H1 (cell line): ENCODE data around the gene ZNF177. TPM values are rescaled to one million over a fixed set of nuclear protein-coding genes. Genes with fewer than 3 reads are reported as not detected.
A peak's percentile ranks its signal among the peaks of the same experiment; 100 is the strongest.

Source experiments
- BACH1 ChIP-seq: IDR thresholded peaks from 2 replicates; pipeline ENCODE4 v1.6.1; 2012; ENCODE audit warnings: low read length, improper control_type of control experiment
- CBX8 ChIP-seq: fragments of 300-800, 300-1000 bp; sonication (generic); IDR thresholded peaks from 2 replicates; pipeline ENCODE4 v1.7.1; 2016; ENCODE audit warnings: low read depth, low read length, borderline replicate concordance
- CHD1 ChIP-seq: IDR thresholded peaks from 2 replicates; pipeline ENCODE4 v1.6.1; 2012; ENCODE audit warnings: low read depth, low read length, improper control_type of control experiment
- CHD2 ChIP-seq: IDR thresholded peaks from 2 replicates; pipeline ENCODE4 v1.6.1; 2012; ENCODE audit warnings: low read length, improper control_type of control experiment
- EP300 ChIP-seq, 2 experiments: IDR thresholded peaks; 1 replicate in 1 of 2; 2 replicates in 1 of 2; pipeline ENCODE4 v1.6.1; 2011 to 2012; ENCODE audit warnings: low read depth in 2 of 2, low read length in 2 of 2, mild to moderate bottlenecking in 2 of 2, borderline replicate concordance in 1 of 2, inconsistent platforms in 1 of 2, moderate library complexity in 1 of 2
- JUN ChIP-seq: IDR thresholded peaks from 2 replicates; pipeline ENCODE4 v1.6.1; 2011; ENCODE audit warnings: low read depth, mild to moderate bottlenecking, improper control_type of control experiment, low read length
- MAFK ChIP-seq: IDR thresholded peaks from 2 replicates; pipeline ENCODE4 v1.6.1; 2012; ENCODE audit warnings: low read depth, mild to moderate bottlenecking, improper control_type of control experiment, low read length
- NANOG ChIP-seq: IDR thresholded peaks from 2 replicates; pipeline ENCODE4 v1.6.1; 2011; ENCODE audit warnings: low read length, low read depth, mild to moderate bottlenecking, inconsistent platforms; ENCODE audit not compliant: insufficient read depth, poor library complexity, severe bottlenecking
- PHF8 ChIP-seq: fragments of 200-600 bp; sonication (generic); conservative IDR thresholded peaks from 2 replicates; pipeline ENCODE4 v1.7.1; 2012; ENCODE audit warnings: low read depth, mild to moderate bottlenecking, inconsistent platforms, low read length, moderate library complexity
- POU5F1 ChIP-seq: IDR thresholded peaks from 2 replicates; pipeline ENCODE4 v1.6.1; 2011; ENCODE audit warnings: low read depth, mild to moderate bottlenecking, low read length, moderate library complexity
- RBBP5 ChIP-seq: IDR thresholded peaks from 2 replicates; pipeline ENCODE4 v1.7.1; 2012; ENCODE audit warnings: low read depth, mild to moderate bottlenecking, inconsistent platforms, low read length, moderate library complexity, borderline replicate concordance
- RNF2 ChIP-seq: fragments of 200-900, 300-1000 bp; sonication (generic); IDR thresholded peaks from 2 replicates; pipeline ENCODE4 v1.7.1; 2016; ENCODE audit warnings: borderline replicate concordance, low read depth, mild to moderate bottlenecking, antibody characterized with exemption, low read length; ENCODE audit not compliant: poor library complexity, severe bottlenecking; ENCODE audit errors: missing control alignments
- SAP30 ChIP-seq: fragments of 300-600 bp; sonication (generic); IDR thresholded peaks from 2 replicates; pipeline ENCODE4 v1.7.1; 2012; ENCODE audit warnings: low read length, moderate library complexity, mild to moderate bottlenecking, inconsistent platforms; ENCODE audit not compliant: insufficient read depth, insufficient replicate concordance
- SIN3A ChIP-seq, 2 experiments: IDR thresholded peaks in 1 of 2; conservative IDR thresholded peaks in 1 of 2; 2 replicates each; pipeline ENCODE4 v1.6.1; 2011 to 2012; ENCODE audit warnings: low read length in 2 of 2, improper control_type of control experiment in 1 of 2, low read depth in 1 of 2, mild to moderate bottlenecking in 1 of 2
- SIX5 ChIP-seq: IDR thresholded peaks from 2 replicates; pipeline ENCODE4 v1.6.1; 2011; ENCODE audit warnings: mild to moderate bottlenecking, low read depth, low read length
- SP1 ChIP-seq: IDR thresholded peaks from 2 replicates; pipeline ENCODE4 v1.6.1; 2011; ENCODE audit warnings: low read depth, low read length
- TAF1 ChIP-seq: IDR thresholded peaks from 2 replicates; pipeline ENCODE4 v1.6.1; 2011; ENCODE audit warnings: mild to moderate bottlenecking, low read depth, low read length
- TCF12 ChIP-seq: IDR thresholded peaks from 2 replicates; pipeline ENCODE4 v1.6.1; 2011; ENCODE audit warnings: low read depth, mild to moderate bottlenecking, low read length
- TEAD4 ChIP-seq: IDR thresholded peaks from 2 replicates; pipeline ENCODE4 v1.6.1; 2012; ENCODE audit warnings: low read depth, low read length, inconsistent platforms, mixed read lengths
- polyA plus RNA-seq, 7 experiments: library from polyadenylated mRNA; depleted of rRNA in 3 of 7; stranded (reverse) in 5 of 7; unstranded in 2 of 7; fragments of >200 nt in 5 of 7; fragments of 200-250 nt in 2 of 7; gene quantifications; 1 replicate in 5 of 7; 2 replicates in 1 of 7; 4 replicates in 1 of 7; pipeline versions ENCODE4 v1.2.1 to v1.2.3, GENCODE V29; 2011 to 2013; ENCODE audit warnings: missing spikeins in 2 of 7, mixed read lengths in 2 of 7
- total RNA-seq: library from RNA; stranded (reverse); fragmentation: NEBNext Ultra II Directional; extraction: Animal tissue kit (Norgen Biotek cat#: 25700); gene quantifications from 2 replicates; pipeline ENCODE4 v1.2.1, GENCODE V29; 2021
- TF ChIP-seq, protein P1 (sequence below): IDR thresholded peaks from 2 replicates; pipeline ENCODE4 v1.6.1; 2012; ENCODE audit warnings: low read length, inconsistent platforms
- TF ChIP-seq, protein P2 (sequence below): IDR thresholded peaks from 2 replicates; pipeline ENCODE4 v1.6.1; 2011; ENCODE audit warnings: low read length, improper control_type of control experiment

ZNF177 gene
- total and polyA plus RNA-seq, 2 of the 8 experiments (the other 6 are each of a cell fraction or from before 2014, with no cell fraction given) = 3.1 to 5.9 TPM

DNA sequence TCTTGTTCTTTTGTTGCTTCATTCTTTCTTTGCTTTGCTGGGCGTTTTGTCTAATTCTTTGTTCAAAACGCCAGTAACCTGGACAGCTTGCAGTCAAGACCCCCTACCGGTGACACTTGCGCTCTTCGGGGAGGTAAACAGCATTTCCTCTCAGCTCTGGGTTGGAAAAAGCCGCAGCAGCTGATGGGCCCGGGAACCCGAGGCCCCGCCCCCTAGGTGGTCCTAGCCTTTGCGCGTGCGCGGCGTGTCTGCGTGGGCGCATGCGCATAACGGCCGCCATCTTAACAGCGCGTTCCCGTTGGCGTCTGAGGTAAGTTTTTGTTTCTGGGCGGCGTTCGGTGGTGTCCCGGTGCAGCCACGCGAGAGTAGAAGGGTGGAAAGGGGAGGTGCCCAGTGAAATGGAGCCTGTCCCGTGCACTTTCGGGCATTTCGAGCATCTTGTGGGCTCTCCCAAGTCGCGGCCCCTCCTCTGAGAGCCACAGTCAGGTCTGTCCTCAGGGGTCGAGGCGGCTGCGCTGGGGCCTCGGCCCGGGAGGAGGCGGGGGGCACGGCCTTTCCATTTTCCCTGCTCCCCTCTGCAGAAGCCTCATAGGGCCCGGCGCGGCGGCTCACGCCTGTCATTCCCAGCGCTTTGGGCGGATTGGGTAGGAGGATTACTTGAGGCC, 38.8 kb upstream of the ZNF177 start, which contains the start of gene ZNF559 (continued):
- peak in 1 of 2 experiments; percentile 67; a peak in 2 of 4 replicates for TF ChIP-seq SIN3A (conservative IDR thresholded peaks at IDR 0.05 in 1 of 2, IDR thresholded peaks at IDR 0.05 in 1 of 2; ENCODE audit: low read depth in 1 of 2, low read length in 2 of 2)
- no peak for TF ChIP-seq CHD1
- no peak for TF ChIP-seq EP300 (IDR thresholded peaks at IDR 0.05; ENCODE audit: borderline replicate concordance in 1 of 2, low read depth in 2 of 2, low read length in 2 of 2)
- peak; percentile 73 for TF ChIP-seq TAF1
- TF ChIP-seq JUN = no peak
- TF ChIP-seq MAFK = no peak
- TF ChIP-seq, protein P1, sequence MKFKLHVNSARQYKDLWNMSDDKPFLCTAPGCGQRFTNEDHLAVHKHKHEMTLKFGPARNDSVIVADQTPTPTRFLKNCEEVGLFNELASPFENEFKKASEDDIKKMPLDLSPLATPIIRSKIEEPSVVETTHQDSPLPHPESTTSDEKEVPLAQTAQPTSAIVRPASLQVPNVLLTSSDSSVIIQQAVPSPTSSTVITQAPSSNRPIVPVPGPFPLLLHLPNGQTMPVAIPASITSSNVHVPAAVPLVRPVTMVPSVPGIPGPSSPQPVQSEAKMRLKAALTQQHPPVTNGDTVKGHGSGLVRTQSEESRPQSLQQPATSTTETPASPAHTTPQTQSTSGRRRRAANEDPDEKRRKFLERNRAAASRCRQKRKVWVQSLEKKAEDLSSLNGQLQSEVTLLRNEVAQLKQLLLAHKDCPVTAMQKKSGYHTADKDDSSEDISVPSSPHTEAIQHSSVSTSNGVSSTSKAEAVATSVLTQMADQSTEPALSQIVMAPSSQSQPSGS = no peak
- TF ChIP-seq NANOG = no peak
- no peak for TF ChIP-seq RBBP5
- peak; percentile 92 for TF ChIP-seq CHD2
- TF ChIP-seq, protein P2, sequence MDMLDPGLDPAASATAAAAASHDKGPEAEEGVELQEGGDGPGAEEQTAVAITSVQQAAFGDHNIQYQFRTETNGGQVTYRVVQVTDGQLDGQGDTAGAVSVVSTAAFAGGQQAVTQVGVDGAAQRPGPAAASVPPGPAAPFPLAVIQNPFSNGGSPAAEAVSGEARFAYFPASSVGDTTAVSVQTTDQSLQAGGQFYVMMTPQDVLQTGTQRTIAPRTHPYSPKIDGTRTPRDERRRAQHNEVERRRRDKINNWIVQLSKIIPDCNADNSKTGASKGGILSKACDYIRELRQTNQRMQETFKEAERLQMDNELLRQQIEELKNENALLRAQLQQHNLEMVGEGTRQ = no peak
- no peak for TF ChIP-seq CBX8
- no peak for TF ChIP-seq RNF2
- TF ChIP-seq PHF8 = peak; percentile 70
- TF ChIP-seq BACH1 = 0 out of 2 replicates have a peak, but pooled peaks have one; percentile 12
- TF ChIP-seq POU5F1 = no peak
- 0 out of 2 replicates have a peak, but pooled peaks have one; percentile 3 for TF ChIP-seq SP1
- TF ChIP-seq TEAD4 = no peak
- TF ChIP-seq SAP30 = no peak
- TF ChIP-seq TCF12 = no peak
- no peak for TF ChIP-seq SIX5
